Spinal cord (tissue), 10 donors: Measurements from ENCODE around the gene PGS1. TPM values are rescaled to one million over a fixed set of nuclear protein-coding genes. Genes with fewer than 3 reads are reported as not detected.

Experiments used
- DNase-seq, 6 donors: peaks; one replicate each; pipeline versions ENCODE4 v3.0.0 to v3.0.0-alpha.2; 2013 to 2015; ENCODE audit warnings: low spot score in 6 of 6, low read depth in 4 of 6
- H3K27ac ChIP-seq: one replicate; pipeline ENCODE4 v1.5.1; 2013; ENCODE audit warnings: low read depth, low read length, control low read depth
- H3K27me3 ChIP-seq: one replicate; pipeline ENCODE4 v1.6.1; 2013; ENCODE audit warnings: low read length; ENCODE audit not compliant: control insufficient read depth, insufficient read depth
- H3K36me3 ChIP-seq: one replicate; pipeline ENCODE4 v1.6.1; 2013; ENCODE audit warnings: low read length; ENCODE audit not compliant: control insufficient read depth, insufficient read depth
- H3K4me1 ChIP-seq: one replicate; pipeline ENCODE4 v1.6.1; 2013; ENCODE audit warnings: low read length; ENCODE audit not compliant: control insufficient read depth, insufficient read depth
- H3K4me3 ChIP-seq: one replicate; pipeline ENCODE4 v1.5.1; 2013; ENCODE audit warnings: low read depth, low read length, control low read depth
- H3K9me3 ChIP-seq: one replicate; pipeline ENCODE4 v1.6.1; 2013; ENCODE audit warnings: low read length; ENCODE audit not compliant: control insufficient read depth, insufficient read depth
- WGBS: methylation state at CpG from one replicate; pipeline ENCODE4 v1.1.5; 2013; ENCODE audit warnings: missing lambda C conversion rate; ENCODE audit not compliant: insufficient coverage; 5-methylcytosine and 5-hydroxymethylcytosine counted together
- polyA plus RNA-seq, 2 donors: library from polyadenylated mRNA; unstranded; fragments of 120-200 nt; gene quantifications; one replicate each; pipeline ENCODE4 v1.2.1, GENCODE V29; 2013; ENCODE audit not compliant: insufficient read length in 2 of 2
- total RNA-seq, 2 donors: library from RNA; depleted of rRNA in 1 of 2; stranded (reverse); fragments of 120-200 nt in 1 of 2; fragments of >200 nt in 1 of 2; gene quantifications; one replicate each; pipeline versions ENCODE4 v1.2.3 to v1.2.4, GENCODE V29; 2013 to 2014
- donor health status: healthy.

Gene PGS1
- total and polyA plus RNA-seq, 4 donors: 33.4 to 51.1 (median 40.7) TPM

GRCh38 chr17:78362671-78363070 lies 15.8 kb upstream of the PGS1 start:
- whole genome bisulfite sequencing: 46% methylated on average over 4 of the region's 7 CpGs
- Histone ChIP-seq H3K27me3 (peaks cover 37% of the 10 kb centered on the region), H3K27ac (no peak overlapping the region), H3K9me3 (no peaks in the 10 kb centered on the region), H3K4me3 (no peak overlapping the region), H3K36me3 (peaks cover 9% of the 10 kb centered on the region), H3K4me1 (peaks cover 48% of the 10 kb centered on the region)
- no peak for DNase-seq

GRCh38 chr17:78364436-78365281 lies 13.8 kb upstream of the PGS1 start:
- no peak for DNase-seq
- WGBS: 52% methylated on average over 24 of the region's 26 CpGs
- Histone ChIP-seq H3K4me1 (peaks cover 31% of the 10 kb centered on the region), H3K9me3 (no peaks in the 10 kb centered on the region), H3K36me3 (no peaks in the 10 kb centered on the region), H3K4me3 (no peak overlapping the region), H3K27ac (peak overlapping the region; percentile 89), H3K27me3 (peaks cover 20% of the 10 kb centered on the region)

DNA sequence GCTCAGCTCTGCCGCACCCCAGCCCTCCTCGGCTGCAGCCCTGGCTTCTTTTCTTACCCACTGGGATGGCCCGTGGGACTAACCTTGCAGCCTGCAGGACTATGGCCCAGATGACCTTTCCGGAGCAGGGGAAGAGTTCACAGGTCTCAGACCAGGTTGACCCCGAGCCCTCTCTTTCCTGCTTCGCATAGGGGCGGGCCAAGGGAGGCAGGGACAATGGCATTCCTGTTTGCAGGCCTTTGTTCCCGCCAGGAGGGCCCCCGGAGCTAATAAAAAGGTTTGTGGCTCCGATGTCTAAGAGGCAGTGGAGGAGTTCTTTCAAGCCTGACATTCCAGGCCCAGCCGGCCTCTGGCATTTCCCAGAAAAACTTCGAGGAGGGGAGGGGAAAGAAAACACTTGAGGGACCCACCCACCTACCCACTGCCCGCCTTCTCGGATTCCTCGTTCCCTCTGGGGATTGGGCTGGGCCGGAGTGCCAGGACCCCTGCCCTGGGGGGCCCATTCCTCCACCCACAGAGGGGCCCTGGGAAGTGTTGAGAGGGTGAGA lies 12.8 kb upstream of the PGS1 start:
- Histone ChIP-seq H3K4me1 (peaks cover 26% of the 10 kb centered on the region), H3K27me3 (peaks cover 17% of the 10 kb centered on the region), H3K36me3 (no peaks in the 10 kb centered on the region), H3K4me3 (no peak overlapping the region), H3K27ac (peak overlapping the region; percentile 89), H3K9me3 (no peaks in the 10 kb centered on the region)
- 31% methylated on average over 10 of the region's 16 CpGs for WGBS
- peak in 1 of 6 donors; percentile 79 for DNase-seq

DNA sequence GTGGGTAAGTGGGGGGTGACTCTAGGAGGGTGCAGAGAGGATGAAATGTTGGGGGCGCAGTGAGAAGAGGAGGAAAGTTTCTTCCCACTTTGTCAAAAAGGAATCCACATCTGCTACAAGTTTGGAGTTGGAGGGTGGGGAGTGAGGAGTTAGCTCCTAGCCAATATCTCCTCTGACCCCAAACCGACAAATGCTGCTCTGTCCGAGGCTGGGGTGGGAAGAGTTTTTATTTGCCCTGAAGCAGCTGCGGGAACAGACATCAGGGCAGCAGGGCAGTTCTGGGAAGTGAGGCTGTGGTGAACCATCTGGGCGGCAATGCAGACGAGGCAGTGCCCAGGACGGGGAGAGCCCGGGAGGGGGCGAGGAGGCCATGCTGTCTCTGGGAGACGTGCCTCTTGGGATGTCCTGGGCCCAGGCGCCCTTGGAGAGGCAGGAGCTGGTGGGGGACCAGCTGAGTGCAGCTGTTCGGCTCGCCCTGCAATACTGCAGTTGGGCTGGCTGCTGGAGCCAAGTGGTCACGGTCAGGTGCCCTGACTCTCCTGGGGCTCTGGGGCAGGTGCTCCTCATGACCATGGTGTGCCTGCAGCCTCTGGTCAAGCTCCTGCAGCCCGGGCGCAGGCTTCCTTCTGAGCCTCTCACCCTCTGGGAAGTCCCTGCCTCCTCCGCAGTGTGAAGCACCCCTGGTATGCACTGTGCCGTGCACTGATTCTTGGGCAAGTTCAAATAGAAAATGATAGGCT lies 12.2 kb upstream of the PGS1 start:
- Histone ChIP-seq H3K9me3 (no peaks in the 10 kb centered on the region), H3K4me3 (no peak overlapping the region), H3K27ac (peak overlapping the region; percentile 89), H3K27me3 (peaks cover 11% of the 10 kb centered on the region), H3K4me1 (peaks cover 20% of the 10 kb centered on the region), H3K36me3 (no peaks in the 10 kb centered on the region)
- WGBS: 47% methylated on average over 13 of the region's 18 CpGs
- DNase-seq: peak in 1 of 6 donors; percentile 47

GRCh38 chr17:78367193-78367592 lies 11.3 kb upstream of the PGS1 start:
- Histone ChIP-seq H3K27me3 (peaks cover 8% of the 10 kb centered on the region), H3K9me3 (no peaks in the 10 kb centered on the region), H3K4me3 (no peak overlapping the region), H3K4me1 (peaks cover 19% of the 10 kb centered on the region), H3K36me3 (no peaks in the 10 kb centered on the region), H3K27ac (no peak overlapping the region)
- no peak for DNase-seq
- WGBS: 82% methylated on average over 4 of the region's 5 CpGs

GRCh38 chr17:78368348-78368747 lies 10.1 kb upstream of the PGS1 start:
- Histone ChIP-seq H3K9me3 (no peaks in the 10 kb centered on the region), H3K27me3 (peaks cover 8% of the 10 kb centered on the region), H3K4me3 (no peak overlapping the region), H3K4me1 (peaks cover 19% of the 10 kb centered on the region), H3K36me3 (no peaks in the 10 kb centered on the region), H3K27ac (no peak overlapping the region)
- no peak for DNase-seq
- 72% methylated on average over 6 of the region's 6 CpGs for WGBS

GRCh38 chr17:78368854-78369495 lies 9.5 kb upstream of the PGS1 start:
- 100% methylated on average over 4 of the region's 8 CpGs for WGBS
- peaks cover 19% of the 10 kb centered on the region for H3K4me1 ChIP-seq
- no peak overlapping the region for H3K4me3 ChIP-seq
- H3K36me3 ChIP-seq: no peaks in the 10 kb centered on the region
- peaks cover 8% of the 10 kb centered on the region for H3K27me3 ChIP-seq
- H3K27ac ChIP-seq: no peak overlapping the region
- H3K9me3 ChIP-seq: no peaks in the 10 kb centered on the region
- DNase-seq: no peak

DNA sequence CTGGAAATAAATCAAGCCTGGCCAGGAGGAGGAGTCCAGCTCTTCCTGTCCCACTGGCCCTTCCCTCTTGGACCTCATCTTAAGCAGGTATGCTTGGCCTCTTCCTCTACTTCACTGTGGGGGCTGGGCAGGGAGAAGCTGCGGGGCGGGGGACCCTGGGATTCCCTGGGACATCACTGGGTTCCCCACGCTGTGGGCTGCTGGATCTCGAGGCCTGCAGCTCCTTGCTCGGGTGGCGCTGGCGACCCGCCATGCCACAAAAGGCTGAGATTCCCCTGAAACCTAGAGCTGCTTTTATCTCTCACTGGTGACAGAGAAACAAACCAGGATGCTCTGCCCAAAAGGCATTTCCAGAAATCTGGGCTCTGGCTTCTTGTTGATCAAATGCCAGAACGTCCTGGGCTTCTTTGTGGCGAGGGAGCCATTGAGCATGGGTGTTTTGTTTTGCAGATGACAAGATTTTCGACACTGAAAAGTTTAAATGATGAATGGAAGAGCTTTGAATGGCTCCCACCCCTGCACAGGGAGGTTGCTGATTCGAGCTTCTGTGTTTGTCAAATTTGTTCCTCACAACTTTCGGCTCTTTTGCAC lies 8.6 kb upstream of the PGS1 start:
- H3K36me3 ChIP-seq: no peaks in the 10 kb centered on the region
- WGBS: 40% methylated on average over 13 of the region's 13 CpGs
- H3K4me1 ChIP-seq: peaks cover 17% of the 10 kb centered on the region
- H3K4me3 ChIP-seq: no peak overlapping the region
- no peak overlapping the region for H3K27ac ChIP-seq
- H3K9me3 ChIP-seq: no peaks in the 10 kb centered on the region
- DNase-seq: no peak
- H3K27me3 ChIP-seq: peaks cover 4% of the 10 kb centered on the region

DNA sequence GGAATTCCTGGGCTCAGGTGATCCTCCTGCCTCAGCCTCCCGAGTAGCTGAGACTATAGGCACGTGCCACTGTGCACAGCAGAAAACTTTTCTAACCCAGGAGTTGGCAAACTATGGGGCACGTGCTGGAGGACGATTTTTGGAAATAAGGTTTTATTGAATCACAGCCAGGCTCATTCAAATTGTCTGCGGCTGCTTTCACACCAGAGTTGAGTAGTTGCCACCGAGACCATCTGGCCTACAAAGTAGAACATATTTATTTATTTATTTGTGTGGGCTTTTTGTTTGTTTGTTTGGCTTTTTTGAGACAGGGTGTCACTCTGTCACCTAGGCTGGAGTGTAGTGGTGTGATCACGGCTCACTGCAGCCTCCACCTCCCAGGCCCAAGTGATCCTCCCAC lies 7.4 kb upstream of the PGS1 start:
- Histone ChIP-seq H3K27me3 (peaks cover 7% of the 10 kb centered on the region), H3K27ac (no peak overlapping the region), H3K4me1 (peaks cover 6% of the 10 kb centered on the region), H3K36me3 (no peaks in the 10 kb centered on the region), H3K4me3 (no peak overlapping the region), H3K9me3 (no peaks in the 10 kb centered on the region)
- WGBS: 65% methylated on average over 4 of the region's 7 CpGs
- DNase-seq: peak in 1 of 6 donors; percentile 81
